Kidney epithelial cell (primary cell): ENCODE data around the gene RRAGC. TPM values are rescaled to one million over a fixed set of nuclear protein-coding genes. Genes with fewer than 3 reads are reported as not detected.
"Not testable (repeated sequence)": the region's sequence is repeated elsewhere in the genome, so short reads cannot be mapped to it uniquely, and the experiment has no call there.

Experiments used
- DNase-seq: peaks from one replicate; pipeline ENCODE4 v3.0.0-alpha.2; 2010; ENCODE audit warnings: low read depth
- H3K27me3 ChIP-seq: 2 replicates; pipeline ENCODE4 v1.6.0; 2011; ENCODE audit warnings: low read length; ENCODE audit not compliant: control insufficient read depth, insufficient read depth
- H3K36me3 ChIP-seq: 2 replicates; pipeline ENCODE4 v1.5.1; 2011; ENCODE audit warnings: low read length; ENCODE audit not compliant: control insufficient read depth, insufficient read depth
- H3K4me3 ChIP-seq: 2 replicates; pipeline ENCODE4 v1.5.1; 2011; ENCODE audit warnings: low read depth, mild to moderate bottlenecking, control low read depth, low read length
- total RNA-seq: library from RNA; depleted of rRNA; stranded (reverse); fragments of >200 nt; gene quantifications from 2 replicates; pipeline ENCODE4 v1.2.3, GENCODE V29; 2015
- TF ChIP-seq, protein P1 (sequence below): IDR thresholded peaks from 2 replicates; pipeline ENCODE4 v1.5.1; 2011; ENCODE audit warnings: mild to moderate bottlenecking, moderate library complexity, low read length, control low read depth, inconsistent platforms; ENCODE audit not compliant: insufficient read depth, poor library complexity, severe bottlenecking

RRAGC gene
- total RNA-seq, 1 donor from 2014 or later: 40.3 TPM

DNA sequence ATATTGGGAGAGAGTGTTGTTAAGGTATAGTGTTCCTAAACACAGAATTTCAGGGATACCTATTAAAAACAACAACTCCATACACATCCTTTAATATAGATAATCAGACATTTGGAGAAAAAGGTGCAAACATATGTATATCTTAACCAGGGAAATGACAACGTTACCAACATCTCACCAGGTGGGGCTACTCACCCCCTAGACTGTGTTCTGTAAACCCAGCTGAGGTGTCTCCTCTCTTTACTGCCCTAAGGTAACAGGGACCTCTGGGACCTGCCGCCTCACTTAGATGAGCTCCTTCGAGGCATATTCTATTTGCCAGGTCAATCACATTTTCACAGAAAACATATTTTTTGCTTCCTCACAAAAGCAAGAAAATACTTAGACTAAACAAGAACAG, 13.4 kb downstream of the RRAGC start:
- Histone ChIP-seq H3K36me3 (no peaks in the 10 kb centered on the region), H3K27me3 (no peaks in the 10 kb centered on the region), H3K4me3 (no peak overlapping the region)
- TF ChIP-seq, protein P1, sequence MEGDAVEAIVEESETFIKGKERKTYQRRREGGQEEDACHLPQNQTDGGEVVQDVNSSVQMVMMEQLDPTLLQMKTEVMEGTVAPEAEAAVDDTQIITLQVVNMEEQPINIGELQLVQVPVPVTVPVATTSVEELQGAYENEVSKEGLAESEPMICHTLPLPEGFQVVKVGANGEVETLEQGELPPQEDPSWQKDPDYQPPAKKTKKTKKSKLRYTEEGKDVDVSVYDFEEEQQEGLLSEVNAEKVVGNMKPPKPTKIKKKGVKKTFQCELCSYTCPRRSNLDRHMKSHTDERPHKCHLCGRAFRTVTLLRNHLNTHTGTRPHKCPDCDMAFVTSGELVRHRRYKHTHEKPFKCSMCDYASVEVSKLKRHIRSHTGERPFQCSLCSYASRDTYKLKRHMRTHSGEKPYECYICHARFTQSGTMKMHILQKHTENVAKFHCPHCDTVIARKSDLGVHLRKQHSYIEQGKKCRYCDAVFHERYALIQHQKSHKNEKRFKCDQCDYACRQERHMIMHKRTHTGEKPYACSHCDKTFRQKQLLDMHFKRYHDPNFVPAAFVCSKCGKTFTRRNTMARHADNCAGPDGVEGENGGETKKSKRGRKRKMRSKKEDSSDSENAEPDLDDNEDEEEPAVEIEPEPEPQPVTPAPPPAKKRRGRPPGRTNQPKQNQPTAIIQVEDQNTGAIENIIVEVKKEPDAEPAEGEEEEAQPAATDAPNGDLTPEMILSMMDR: no peak
- DNase-seq: no peak

DNA sequence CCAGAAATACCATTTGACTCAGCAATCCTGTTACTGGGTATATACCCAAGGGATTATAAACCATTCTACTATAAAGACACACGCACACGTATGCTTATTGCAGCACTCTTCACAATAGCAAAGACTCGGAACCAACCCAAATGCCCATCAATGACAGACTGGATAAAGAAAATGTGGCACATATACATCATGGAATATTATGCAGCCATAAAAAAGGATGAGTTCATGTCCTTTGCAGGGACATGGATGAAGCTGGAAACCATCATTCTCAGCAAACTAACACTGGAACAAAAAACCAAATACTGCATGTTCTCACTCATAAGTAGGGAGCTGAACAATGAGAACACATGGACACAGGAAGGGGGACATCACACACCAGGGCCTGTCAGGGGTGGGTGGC, 14.5 kb downstream of the RRAGC start:
- not testable (repeated sequence) for H3K4me3 ChIP-seq, H3K36me3 ChIP-seq, DNase-seq, H3K27me3 ChIP-seq

DNA sequence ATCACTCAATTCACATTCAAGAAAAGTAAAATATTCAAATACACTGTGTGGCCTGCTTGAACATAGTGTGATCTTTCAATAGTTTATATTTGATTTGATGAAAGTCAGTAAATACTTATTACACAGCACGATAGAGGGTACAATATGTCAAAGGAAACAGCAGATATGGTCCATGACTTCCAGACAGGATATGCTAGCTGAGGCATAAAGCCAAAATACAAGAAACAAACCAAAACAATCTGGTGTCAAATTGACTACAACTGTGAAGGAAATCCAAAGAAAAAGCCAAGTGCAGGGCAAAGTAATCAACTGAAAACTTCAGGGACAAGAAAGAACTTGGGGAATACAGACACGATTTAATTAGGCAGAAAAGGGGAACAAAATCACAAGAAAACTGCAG, 19.3 kb downstream of the RRAGC start:
- H3K36me3 ChIP-seq: no peaks in the 10 kb centered on the region
- DNase-seq: no peak
- H3K4me3 ChIP-seq: no peak overlapping the region
- H3K27me3 ChIP-seq: no peaks in the 10 kb centered on the region
- TF ChIP-seq, protein P1: no peak

DNA sequence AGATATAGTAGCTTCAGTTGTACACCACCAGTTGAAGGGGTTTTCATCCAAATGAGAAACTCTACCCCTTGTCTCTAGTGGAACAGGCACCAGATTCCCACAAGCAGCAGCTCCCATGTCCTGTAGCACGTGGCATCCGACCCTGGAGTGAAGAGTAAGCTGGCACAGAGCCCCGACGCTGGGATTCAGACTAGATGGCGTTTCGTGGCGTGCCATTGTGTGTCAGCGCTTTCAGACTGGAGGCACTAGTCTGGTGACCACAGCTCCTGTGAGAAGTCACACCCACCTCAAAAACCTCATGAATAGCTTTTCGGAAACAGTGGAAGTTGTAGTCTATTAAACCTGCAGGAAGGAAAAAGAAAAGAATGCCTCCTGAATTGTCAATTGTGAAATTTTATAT, 20.2 kb downstream of the RRAGC start:
- H3K36me3 ChIP-seq: no peaks in the 10 kb centered on the region
- TF ChIP-seq, protein P1: no peak

DNA sequence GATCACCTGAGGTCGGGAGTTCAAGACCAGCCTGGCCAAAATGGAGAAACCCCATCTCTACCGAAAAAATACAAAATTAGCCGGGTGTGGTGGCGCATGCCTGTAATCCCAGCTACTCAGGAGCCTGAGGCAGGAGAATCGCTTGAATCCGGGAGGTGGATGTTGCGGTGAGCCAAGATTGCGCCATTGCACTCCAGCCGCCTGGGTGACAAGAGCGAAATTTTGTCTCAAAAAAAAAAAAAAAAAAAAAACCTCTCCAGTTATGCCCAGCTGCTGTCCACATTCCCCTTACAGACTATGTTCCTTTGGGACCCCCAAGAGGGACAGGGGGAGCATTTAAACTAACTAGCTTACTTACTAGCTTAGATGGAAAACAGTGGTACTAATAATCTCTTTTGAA, 23.3 kb downstream of the RRAGC start:
- DNase-seq, H3K4me3 ChIP-seq, H3K27me3 ChIP-seq, H3K36me3 ChIP-seq: not testable (repeated sequence)

More for the DNA sequence above, 20.2 kb downstream of the RRAGC start:
- H3K4me3 ChIP-seq: no peak overlapping the region
- no peaks in the 10 kb centered on the region for H3K27me3 ChIP-seq
- DNase-seq: no peak

DNA sequence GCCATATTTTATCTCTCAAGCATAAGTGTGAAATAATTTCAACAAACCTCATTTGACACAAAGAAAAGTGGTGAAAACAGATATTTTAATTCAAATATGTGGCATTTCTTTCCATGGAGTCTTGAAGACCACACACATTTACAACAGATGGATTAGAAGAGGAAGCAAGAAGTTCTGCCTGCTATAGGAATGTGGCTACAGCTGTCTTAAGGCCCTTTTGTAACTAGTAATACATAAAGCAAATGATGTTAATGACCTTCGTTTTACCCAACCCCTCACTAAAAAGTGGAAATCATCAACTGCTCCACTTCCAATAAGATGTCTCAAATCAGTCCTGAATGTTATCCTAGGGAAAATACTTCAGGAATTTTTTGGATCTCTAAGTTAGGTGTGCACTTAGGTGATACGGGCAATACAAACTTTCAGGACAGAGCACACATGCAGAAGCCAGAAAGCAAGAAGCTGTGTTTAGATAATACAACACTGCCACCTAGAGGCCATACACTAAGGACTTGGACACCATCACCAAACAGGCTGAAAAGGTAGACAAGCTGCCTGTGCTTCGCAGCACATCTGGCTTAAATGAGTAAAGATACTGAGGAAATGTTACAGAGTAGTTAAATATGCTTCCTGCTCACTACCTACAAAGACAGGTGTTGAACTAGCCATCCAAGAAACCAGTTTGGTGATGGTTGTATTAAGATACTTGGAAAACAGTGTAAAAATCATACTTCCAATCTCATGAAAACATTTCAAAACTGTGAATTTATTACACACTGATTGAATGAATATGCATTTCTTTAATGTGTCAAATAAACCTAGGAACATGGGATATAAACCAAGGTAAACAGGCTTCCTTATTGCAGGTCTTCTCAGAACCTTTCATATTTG, 24.4 kb downstream of the RRAGC start:
- no peaks in the 10 kb centered on the region for H3K36me3 ChIP-seq
- TF ChIP-seq, protein P1: peak; percentile 64
- DNase-seq: peak; percentile 45
- H3K27me3 ChIP-seq: no peaks in the 10 kb centered on the region
- no peak overlapping the region for H3K4me3 ChIP-seq

DNA sequence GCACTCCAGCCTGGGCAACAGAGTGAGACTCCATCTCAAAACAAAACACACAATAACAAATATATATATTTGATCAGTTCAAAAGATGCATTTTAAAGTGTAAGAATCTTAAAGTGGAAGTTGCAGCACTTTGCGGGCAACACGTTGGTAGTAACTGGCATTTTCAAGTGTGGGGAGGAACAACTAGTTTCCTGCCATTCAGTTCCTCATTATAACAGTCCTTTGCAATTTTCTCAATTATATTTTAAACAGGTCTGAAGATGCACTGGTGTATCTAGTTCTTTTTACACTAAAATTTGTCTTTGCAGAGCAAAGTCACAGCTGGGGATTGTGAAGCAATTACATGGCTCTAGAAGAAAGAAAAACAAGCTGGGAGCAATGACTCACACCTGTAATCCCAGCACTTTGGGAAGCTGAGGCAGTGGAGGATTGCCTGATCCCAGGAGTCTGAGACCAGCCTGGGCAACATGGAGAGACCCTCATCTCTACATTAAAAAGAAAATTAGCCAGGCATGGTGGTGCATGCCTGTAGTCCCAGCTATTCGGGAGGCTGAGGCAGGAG, 25.3 kb downstream of the RRAGC start:
- H3K4me3 ChIP-seq: no peak overlapping the region
- DNase-seq: no peak
- TF ChIP-seq, protein P1: no peak
- H3K36me3 ChIP-seq: no peaks in the 10 kb centered on the region
- peaks cover 4% of the 10 kb centered on the region for H3K27me3 ChIP-seq
